Epithelial cell of proximal tubule (primary cell): ENCODE results near the gene CREG1. TPM values are rescaled to one million over a fixed set of nuclear protein-coding genes. Genes with fewer than 3 reads are reported as not detected.

Experiments
- DNase-seq: peaks from one replicate; pipeline ENCODE4 v3.0.0-alpha.2; 2011; ENCODE audit warnings: low read depth
- H3K4me3 ChIP-seq: 2 replicates; pipeline ENCODE4 v1.5.1; 2011; ENCODE audit warnings: low read depth, mild to moderate bottlenecking, low read length
- total RNA-seq: library from RNA; depleted of rRNA; stranded (reverse); fragments of >200 nt; gene quantifications from 2 replicates; pipeline ENCODE4 v1.2.3, GENCODE V29; 2015
- TF ChIP-seq, protein P1 (sequence below): conservative IDR thresholded peaks from 2 replicates; pipeline ENCODE4 v1.5.1; 2012; ENCODE audit warnings: low read depth, mild to moderate bottlenecking, low read length

CREG1 gene
- total RNA-seq: 25.2 and 48.1 TPM in 2 replicates

DNA sequence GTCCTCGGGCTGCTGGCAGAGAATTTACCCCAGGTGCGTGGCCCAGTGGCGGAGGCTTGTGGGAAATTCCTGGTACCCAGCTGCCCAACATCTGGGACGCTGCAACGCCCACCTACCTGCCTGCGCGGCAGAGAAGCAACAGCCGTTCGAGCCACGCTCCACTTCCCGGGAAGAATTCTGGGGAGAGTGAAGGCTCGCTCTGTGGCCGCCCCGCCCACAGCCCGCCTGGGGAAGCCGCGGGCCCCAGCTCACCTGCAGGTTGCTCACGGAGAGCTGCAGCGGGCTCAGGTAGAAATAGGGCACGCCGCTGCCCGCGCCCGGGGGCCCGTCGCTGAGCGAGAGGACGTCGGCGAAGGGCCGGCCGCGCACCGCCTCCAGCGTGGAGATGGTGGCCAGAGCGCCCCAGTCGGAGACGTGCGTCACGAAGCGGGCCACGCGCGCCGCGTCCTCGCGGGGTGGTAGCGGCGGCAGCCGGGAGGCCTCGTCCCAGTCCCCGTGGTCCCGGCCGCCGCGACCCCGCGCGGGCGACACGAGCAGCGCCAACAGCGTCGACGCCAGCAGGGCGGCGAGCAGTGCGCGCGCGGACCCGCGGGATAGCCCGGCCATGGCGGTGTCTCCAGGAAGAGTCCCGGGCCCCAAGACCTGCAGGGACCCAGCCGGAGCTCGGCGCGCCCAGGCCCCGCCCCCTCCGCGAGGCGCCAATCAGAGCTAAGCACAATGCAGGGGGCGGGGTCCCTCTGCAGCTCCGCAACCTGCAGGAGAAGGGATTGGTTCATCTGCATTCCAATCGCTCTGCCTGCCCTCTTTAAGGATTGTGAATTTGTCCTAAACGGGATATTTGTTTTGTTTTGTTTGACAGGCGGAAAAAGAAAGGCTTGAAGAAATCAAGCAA lies at the start of gene CREG1:
Gene CREG1, minus strand, starts transcription at position 627 of the 892 bp plus-strand sequence.
- TF ChIP-seq, protein P1, sequence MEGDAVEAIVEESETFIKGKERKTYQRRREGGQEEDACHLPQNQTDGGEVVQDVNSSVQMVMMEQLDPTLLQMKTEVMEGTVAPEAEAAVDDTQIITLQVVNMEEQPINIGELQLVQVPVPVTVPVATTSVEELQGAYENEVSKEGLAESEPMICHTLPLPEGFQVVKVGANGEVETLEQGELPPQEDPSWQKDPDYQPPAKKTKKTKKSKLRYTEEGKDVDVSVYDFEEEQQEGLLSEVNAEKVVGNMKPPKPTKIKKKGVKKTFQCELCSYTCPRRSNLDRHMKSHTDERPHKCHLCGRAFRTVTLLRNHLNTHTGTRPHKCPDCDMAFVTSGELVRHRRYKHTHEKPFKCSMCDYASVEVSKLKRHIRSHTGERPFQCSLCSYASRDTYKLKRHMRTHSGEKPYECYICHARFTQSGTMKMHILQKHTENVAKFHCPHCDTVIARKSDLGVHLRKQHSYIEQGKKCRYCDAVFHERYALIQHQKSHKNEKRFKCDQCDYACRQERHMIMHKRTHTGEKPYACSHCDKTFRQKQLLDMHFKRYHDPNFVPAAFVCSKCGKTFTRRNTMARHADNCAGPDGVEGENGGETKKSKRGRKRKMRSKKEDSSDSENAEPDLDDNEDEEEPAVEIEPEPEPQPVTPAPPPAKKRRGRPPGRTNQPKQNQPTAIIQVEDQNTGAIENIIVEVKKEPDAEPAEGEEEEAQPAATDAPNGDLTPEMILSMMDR: no peak

DNA sequence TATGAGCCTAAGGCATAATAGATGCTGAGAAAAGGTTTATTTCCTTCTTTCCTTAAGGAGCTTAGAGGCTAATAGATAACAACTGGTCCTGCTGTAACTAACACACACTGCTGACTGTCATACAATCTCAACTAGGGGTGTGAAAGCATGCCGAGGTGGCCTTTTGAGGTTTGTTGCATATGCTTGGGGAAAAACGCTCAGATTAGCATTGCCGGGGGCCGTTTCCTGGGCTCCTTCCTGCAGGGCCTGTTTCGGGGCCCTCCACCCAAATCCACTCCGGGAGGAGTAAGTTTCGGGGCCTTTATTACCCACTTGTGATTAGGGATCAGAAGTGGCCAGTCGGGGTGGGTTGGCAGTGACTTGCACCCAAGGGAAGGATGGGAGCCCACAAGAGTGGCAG lies 49.3 kb upstream of the CREG1 start:
- no peak for DNase-seq
- no peak overlapping the region for H3K4me3 ChIP-seq
- TF ChIP-seq, protein P1: no peak

More for the DNA sequence above, at the start of gene CREG1:
- peak within 1 kb of the TSS; percentile 74 for H3K4me3 ChIP-seq
- no peak for DNase-seq

DNA sequence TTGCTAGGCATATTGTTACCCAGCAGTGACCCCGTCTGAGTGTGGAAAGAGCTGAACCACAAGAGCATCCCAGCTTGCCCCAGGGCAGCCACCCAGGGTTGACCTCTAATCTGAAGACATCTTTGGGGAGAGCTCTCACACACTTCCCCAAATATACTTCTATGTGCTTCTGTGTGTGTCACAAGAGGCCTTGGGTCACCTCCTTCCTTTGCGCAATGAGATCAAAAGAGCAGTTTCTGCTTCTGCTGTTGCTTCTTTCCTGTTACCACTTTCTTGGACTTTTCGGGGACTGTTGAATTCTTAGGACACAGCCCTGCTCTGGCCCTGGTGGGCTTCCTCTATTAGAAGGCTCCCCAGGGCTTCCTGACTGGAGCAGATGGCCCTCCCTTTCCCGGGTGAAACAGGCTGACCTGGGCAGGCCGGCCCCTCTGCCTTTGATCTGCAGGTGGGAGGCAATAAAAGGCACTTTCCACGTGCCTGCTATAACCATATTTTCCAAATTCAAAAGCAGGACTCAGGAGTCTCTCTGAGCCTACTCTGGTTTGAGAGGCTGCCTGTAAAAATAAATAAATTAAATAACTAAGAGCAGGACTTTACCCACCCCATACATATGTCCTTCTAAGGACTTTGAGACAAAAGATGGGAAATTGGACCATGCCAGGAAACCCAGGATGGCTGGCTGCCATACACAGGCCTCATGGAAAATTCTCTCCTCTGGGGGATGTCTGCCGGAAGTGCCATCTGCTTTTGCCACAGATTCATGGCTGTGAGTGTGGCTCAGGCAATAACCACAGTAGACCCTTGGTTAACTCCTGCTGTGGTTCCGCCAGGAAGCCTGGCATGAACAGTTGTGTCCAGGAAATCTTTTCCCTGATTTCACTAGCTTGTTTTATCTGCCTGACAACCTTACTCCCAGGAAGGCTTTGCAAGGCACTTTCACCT lies 48.2 kb upstream of the CREG1 start:
- DNase-seq: no peak
- no peak overlapping the region for H3K4me3 ChIP-seq
- TF ChIP-seq, protein P1: no peak

DNA sequence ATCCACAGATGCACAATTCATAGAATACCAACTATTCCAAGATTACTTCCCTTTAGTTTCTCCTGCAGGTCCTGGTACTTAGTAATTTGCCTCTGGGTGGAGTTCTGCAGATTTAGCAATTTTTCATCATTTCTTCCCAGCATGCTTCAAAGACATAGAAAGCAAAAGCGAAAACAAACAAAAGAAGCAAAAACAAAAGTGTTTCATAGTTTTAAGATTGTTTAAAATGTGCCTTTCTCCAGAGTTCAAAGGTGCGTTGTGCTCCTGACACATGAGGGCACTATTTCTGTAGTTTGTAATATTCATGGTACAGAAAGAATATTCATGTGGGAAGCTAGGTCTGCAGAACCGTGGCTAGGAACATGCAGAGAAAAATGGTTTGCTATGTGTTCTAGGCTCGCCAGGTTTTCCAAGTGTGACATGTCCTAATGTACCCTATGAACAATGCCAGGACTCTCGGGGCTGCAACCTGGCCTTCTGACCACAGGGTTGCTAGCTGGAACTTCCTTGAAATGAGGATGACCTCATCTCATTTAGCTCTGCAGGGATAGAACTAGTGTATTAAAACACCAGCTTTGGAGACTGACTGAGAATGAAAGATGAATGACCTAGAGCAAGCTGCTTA lies 46.5 kb upstream of the CREG1 start:
- TF ChIP-seq, protein P1: peak; percentile 49
- DNase-seq: peak; percentile 60

DNA sequence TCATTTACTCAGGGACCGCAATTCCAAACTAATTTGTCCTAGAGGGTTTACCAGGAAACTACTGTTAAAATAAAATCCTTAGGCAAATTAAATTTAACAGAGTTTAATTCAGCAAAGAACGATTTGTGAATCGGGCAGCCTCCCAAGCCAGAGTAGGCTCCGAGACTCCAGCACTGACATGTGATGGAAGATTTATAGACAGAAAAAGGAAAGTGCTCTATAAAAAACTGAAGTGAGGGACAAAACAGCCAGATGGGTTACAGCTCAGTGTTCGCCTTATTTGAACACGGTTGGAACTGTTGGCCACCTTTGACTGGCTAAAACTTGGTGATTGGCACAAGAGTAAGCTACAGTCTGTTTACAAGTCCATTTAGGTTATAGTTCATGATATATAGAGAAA lies 41.3 kb upstream of the CREG1 start:
- H3K4me3 ChIP-seq: no peak overlapping the region
- TF ChIP-seq, protein P1: no peak
- DNase-seq: no peak

More for the DNA sequence above, 46.5 kb upstream of the CREG1 start:
- H3K4me3 ChIP-seq: no peak overlapping the region

DNA sequence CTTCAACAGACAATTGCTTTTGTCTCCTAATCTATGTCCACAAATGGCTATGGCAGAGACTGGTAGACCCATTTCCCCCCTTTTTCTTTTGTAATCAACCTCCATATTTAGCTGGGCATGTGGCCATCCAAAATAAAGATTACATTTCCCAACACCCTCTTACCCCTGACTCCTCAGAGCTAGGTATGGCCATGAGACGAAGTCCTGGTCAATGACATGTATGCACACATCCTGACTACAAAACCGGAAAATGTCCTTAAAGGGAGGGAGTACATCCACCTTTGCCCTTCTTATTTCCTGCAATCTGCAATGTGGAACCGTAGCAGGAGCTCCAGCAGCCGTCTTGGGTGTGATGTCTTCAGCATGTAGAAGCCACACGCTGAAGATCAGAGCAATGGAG lies 40.3 kb upstream of the CREG1 start:
- TF ChIP-seq, protein P1: no peak
- no peak for DNase-seq
- no peak overlapping the region for H3K4me3 ChIP-seq
